T-helper 2 cell treated with Interferon-gamma antibody and Interleukin-4, amounts not matched to agents 100 ng/mL and 5 ng/mL, for 36 hours (primary cell): ENCODE data around the gene DLGAP4. TPM values are rescaled to one million over a fixed set of nuclear protein-coding genes. Genes with fewer than 3 reads are reported as not detected.

Experiments
- intact Hi-C: fragments of 100-400 bp; cut with micrococcal nuclease; formaldehyde crosslinking; loops from one replicate; pipeline ENCODE4 v1.15.1; 2023
- total RNA-seq: library from RNA; stranded (reverse); gene quantifications from 2 replicates; pipeline ENCODE4 v1.2.3, GENCODE V29; 2022

DLGAP4 gene
- total RNA-seq, 1 donor from 2014 or later: 24.0 TPM

GRCh38 chr20:36274181-36274841, 31.8 kb upstream of the DLGAP4 start:
- intact Hi-C loops: no loop called here

- intact Hi-C loops: no loop called here
These were observed 31.1 kb upstream of the DLGAP4 start for GRCh38 chr20:36275011-36275410.

DNA sequence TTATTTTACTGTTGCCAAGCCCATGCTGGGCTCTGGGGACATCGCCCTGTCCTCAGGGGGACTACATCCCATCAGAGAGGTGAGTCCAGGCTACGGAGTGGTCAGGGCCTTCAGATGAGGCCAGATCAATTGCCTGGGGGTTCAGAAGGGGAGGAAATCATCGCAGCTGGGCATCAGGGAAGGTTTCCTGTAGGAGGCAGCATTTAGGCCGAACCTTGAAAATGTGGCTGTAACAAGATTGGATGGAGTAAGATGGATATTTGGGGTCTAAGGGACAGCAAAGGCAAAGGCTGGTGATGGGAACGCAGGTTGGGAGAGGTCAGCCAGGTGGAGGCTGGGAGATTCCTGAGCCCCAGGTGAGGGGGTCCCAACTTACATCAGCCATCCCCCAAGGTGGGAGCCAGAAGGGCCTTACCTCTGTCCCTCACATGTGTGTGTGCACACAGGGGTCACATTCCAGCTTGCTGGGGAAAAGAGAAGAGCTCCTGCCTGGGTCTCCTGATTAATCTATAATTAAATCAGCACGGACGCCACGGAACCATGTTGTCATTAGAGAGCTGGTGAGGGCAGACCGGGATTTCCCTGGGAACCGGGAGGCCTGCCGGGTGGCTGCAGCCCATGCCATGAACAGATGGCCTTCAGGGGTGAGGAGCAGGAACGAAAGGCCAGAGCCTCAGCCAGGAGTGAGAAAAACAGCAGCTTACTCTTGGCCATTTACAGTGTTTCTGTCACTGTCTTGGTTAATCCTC, 30.5 kb upstream of the DLGAP4 start:
- intact Hi-C loops: no loop called here

- intact Hi-C loops: no loop called here
These were observed 28.6 kb upstream of the DLGAP4 start for GRCh38 chr20:36277546-36277945.

DNA sequence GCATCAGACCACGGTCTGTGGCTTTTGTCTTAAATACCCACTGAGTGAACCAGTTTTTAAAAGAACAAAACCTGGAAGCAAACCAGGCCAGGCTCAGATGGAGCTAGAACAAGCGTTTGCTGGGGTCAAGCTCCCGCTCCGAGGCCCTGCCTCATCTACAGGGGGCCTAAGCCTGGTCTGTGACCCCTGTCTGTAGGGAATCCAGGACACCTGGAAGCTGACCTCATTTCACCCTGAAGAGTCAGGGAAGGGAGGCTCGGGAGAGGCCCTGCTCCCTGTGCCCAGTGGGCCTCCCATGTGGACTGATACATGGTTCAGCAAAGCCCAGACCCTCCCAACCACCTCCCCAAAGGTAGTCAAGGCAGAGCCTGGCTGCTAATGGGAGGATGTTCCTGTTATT, 26.8 kb upstream of the DLGAP4 start:
- intact Hi-C loops: no loop called here

DNA sequence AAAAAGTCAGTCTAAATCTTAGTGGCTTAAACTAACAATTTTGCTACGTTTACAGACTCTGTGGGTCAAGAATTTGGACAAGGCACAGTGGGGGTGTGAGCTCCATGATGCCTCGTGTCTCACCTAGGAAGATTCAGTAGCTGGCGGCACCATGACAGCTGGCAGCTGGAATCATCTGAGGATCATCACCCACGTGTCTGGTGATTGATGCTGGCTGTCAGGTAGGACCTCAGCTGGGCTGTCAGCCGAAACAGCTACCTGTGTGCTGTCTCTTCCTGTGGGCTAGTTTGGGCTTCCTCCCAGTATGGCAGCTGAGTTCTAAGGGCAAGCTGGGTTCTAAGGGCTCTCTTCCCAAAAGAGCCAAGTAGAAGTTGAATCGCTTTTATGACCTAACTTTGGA, 26.4 kb upstream of the DLGAP4 start:
- intact Hi-C loops: no loop called here

DNA sequence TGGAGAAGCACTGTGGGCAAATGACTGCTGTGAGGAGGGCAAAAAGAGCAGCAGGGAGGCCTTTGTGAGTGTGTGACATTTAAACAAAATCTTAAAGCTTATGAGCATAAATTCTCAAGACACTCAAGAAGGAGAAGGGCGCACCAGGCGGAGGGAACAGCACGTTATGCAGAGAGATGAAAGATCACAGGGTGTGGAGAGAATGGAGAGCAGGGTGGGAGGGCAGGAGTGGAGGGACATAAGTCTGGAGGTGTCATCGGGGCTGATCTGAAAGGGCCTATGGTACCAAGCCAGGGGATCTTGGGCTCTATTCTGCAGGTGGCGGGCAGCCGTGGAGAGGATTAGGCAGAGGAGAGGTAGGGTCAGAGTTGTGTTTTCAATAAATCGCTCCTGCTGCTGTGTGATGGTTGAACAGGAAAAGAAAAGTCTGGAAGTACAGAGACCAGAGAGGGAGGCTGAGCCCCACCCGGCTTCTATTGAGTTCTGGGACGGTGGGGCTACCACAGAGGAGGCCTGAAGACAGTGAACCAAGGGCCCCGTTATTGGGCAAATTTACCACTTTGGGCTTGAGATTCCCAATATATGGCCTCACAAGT, 24.3 kb upstream of the DLGAP4 start:
- intact Hi-C loops: no loop called here

GRCh38 chr20:36284751-36285150, 21.4 kb upstream of the DLGAP4 start:
- intact Hi-C loops: no loop called here

DNA sequence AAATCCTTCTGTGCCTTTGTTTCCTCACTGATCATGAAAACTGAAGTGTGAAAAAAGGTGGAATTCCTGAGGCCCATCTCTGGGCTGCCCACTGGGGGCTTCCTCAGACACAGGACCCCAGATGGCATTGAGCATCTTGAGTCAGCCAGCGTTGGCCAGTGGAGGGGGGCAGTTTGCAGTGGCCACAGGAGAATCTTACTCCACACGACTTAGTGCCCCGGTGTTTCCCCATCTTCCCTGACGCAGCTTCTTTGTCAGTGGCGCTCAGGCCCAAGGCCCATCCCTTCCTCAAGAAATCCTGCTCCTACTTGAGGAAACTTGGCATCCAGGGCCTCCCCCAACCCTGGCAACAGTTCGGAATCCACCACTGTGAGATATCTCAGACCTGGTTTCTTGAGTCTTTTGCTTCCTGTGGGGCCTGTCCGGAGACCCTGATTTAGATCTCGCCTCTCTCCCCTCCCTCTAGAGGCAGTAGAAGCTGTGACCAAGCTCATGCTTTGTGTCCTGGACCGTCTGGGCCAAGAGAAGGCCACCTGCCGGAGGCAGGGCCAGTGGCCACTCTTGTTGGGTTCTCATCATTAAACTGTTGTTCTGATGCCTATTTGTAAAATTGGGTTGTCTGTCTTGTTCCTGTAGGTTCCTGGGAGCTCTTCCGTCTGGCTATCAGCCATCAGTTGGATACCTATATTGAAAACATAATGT, 20.2 kb upstream of the DLGAP4 start:
- intact Hi-C loops: no loop called here

- intact Hi-C loops: no loop called here
These were observed 8.5 kb upstream of the DLGAP4 start for GRCh38 chr20:36297656-36298055.

- intact Hi-C loops: no loop called here
These were observed 8.1 kb upstream of the DLGAP4 start for GRCh38 chr20:36298061-36298460.

GRCh38 chr20:36298795-36299339, 7.3 kb upstream of the DLGAP4 start:
- intact Hi-C loops: no loop called here

DNA sequence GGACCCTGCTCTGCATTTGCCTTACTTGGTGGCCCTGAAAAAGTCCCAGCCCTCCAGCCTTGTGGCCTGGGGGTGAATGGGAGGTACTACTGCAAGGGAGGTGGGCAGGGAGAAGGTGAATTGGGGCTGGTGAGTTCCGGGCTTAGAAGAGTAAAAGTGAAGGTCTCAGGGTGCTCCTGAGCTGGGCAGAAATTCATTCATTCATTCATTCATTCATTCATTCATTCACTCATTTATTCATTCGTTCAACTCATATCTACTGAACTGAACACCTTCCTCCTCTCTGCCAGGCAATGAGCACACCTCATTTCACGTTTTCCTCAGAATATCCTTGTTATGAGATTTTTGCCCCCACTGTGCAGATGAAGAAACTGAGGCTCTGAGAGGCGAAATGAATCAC, 6.7 kb upstream of the DLGAP4 start:
- intact Hi-C loops: no loop called here

GRCh38 chr20:36301359-36302119, 4.6 kb upstream of the DLGAP4 start:
- intact Hi-C loops: no loop called here

DNA sequence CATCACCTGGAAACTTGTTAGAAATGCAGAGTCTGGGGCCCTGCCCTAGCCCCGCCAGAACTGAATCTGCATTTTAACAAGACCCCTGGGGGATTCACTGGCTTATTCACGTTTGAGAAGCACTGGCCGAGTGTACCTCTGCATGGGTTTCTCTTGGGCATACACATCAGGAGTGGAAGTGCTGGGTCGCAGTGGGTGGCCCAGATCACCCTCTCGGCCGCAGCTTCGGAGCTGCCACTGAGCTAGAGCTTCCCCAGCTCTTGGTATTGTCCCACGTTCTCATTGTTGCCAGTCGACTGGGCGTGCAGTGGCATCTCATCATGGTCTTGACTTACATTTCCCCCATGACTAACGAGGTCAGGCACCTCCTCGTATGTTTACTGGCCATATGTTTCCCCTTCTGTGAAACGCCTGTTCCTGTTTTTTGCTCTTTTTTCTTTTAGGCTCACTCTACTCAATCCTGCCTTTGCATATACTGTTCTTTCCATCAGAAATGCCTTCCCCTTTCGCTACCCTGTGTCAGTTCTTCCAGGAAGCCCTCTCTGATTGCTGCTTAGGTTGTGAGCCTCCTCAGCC, 3.0 kb upstream of the DLGAP4 start:
- intact Hi-C loops: no loop called here

GRCh38 chr20:36303831-36304230, 2.3 kb upstream of the DLGAP4 start:
- intact Hi-C loops: no loop called here

DNA sequence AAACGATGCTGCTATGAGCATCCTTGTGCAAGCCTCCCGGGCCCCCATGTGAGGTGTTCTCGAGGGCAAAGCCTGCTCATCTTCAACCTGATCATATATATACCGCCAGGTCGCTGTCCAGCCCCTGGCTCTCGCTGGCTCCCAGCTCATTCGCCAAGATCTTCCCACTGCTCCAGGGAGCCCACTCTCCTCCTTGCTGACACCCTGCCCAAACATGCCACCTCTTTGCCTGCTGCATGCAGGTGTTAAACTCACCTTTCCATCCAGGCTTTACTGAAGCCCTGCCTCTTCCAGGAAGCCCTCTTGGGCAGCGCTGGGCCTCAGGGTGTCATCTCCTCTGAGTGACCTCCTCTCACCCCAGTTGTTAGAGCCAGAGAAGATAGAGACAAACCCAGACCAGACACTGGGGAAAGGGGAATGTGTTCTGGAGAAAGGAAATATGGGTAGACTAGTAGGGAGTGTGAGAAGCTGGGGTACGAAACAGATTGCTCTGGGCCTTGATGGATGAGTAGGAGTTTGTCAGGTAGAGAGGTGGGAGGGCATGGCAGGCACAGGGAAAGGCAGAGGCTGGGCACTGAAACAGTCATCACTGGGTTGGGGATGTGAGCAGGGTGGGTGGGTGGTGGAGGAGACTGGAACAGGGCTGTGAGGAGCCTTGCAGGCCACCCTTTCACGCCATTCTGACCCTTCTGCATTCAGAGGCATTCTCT, 1.2 kb upstream of the DLGAP4 start:
- intact Hi-C loops: no loop called here

DNA sequence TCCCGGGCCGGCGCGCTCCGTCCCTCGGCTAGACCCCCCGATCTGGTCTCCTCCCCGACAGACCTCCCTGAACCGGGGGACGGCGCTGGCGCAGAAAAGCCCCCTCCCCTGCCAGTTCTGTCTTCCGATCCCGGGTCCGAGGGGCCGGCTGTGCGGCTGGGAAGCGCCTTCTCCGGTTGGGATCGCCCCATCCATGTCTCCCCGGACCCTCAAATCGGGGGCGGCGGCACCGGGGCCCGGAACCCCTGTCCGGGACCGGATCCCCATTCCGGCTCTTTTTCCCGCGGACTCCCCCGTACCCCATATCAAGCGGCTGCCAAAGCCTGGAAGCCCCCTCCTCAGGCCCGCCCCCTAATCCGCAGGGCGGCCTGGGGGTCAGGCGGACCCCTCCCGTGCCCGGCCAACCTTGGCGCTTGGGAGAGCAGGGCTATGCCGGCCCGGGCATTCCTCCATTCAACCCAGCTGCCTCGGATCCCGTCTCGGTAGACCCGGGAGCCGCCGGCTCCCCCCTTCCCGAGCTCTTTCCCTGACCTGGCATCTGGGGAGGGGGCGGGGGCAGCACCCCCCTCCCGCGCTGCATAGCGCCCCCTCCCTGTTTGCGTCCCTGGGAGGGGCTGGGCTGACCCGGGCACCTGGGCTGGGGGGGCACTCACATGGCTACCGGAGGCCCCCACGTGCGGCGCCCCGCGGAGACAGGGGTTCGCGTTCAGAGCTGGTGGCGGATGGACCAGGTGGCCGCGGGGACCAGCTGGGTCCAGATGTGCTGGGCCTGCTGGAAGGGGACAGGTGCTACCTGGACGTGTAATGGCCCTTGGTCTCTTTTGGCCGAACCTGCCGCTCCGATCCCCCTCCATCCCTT, 643 bp downstream of the DLGAP4 start:
- intact Hi-C loops: no loop called here
